ENCODE results near the gene CFAP206.

Gene CFAP206

DNA sequence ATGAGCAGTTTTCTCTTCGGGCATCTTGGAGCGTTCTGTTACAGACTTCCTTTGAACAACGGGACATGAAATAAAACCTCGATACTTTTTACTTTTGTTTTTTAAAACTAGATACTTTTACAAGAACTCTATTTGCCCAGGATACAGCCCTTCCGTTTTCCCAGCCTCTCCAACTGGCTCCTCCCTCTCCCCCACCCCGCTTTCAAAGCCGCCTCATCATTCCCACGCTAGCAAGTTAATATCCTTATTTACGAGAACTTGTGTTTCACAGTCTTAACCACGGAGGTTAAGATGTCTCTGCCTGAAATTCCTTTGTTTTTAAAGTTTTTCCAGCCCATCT lies 241 bp upstream of the CFAP206 start:
- TF ChIP-seq CTCF (conservative IDR thresholded peaks at IDR 0.05; ENCODE audit: low read depth, low read length) = no peak
- H4K20me1 ChIP-seq (ENCODE audit: insufficient read depth) = no peaks in the 10 kb centered on the region
- H3K36me3 ChIP-seq (ENCODE audit: insufficient read depth) = no peaks in the 10 kb centered on the region
- H3K79me2 ChIP-seq (ENCODE audit: insufficient read depth, low read depth) = no peaks in the 10 kb centered on the region
- no peak overlapping the region for H3K4me3 ChIP-seq (IDR thresholded peaks at IDR 0.05; ENCODE audit: insufficient read depth, low read depth, low read length)
- H3K9ac ChIP-seq = peak overlapping the region; percentile 22; the same call in 1 of the 2 replicates
- H2AFZ ChIP-seq (ENCODE audit: low read depth) = peak overlapping the region; percentile 76
- peak overlapping the region; percentile 80 for H3K27ac ChIP-seq
- peaks cover 8% of the 10 kb centered on the region for H3K4me1 ChIP-seq (ENCODE audit: low read depth, poor library complexity, severe bottlenecking)
- H3K27me3 ChIP-seq (ENCODE audit: insufficient read depth, low read depth) = no peaks in the 10 kb centered on the region
- H3K4me2 ChIP-seq = peak overlapping the region; percentile 51; the same call in 1 of the 2 replicates

- Histone ChIP-seq H3K4me3 (IDR thresholded peaks at IDR 0.05; ENCODE audit: insufficient read depth, low read depth, low read length) (no peak overlapping the region), H3K27me3 (ENCODE audit: insufficient read depth, low read depth) (no peaks in the 10 kb centered on the region), H3K79me2 (ENCODE audit: insufficient read depth, low read depth) (no peaks in the 10 kb centered on the region), H4K20me1 (ENCODE audit: insufficient read depth) (no peaks in the 10 kb centered on the region), H3K9ac (no peak overlapping the region; the same call in 1 of the 2 replicates), H3K36me3 (ENCODE audit: insufficient read depth) (no peaks in the 10 kb centered on the region), H3K27ac (peak overlapping the region; percentile 80), H3K4me2 (peak overlapping the region; percentile 47), H2AFZ (ENCODE audit: low read depth) (peak overlapping the region; percentile 91), H3K4me1 (ENCODE audit: low read depth, poor library complexity, severe bottlenecking) (peaks cover 8% of the 10 kb centered on the region)
- no peak for TF ChIP-seq CTCF (conservative IDR thresholded peaks at IDR 0.05; ENCODE audit: low read depth, low read length)
Measured at GRCh38 chr6:87408721-87409155, 966 bp downstream of the CFAP206 start.

DNA sequence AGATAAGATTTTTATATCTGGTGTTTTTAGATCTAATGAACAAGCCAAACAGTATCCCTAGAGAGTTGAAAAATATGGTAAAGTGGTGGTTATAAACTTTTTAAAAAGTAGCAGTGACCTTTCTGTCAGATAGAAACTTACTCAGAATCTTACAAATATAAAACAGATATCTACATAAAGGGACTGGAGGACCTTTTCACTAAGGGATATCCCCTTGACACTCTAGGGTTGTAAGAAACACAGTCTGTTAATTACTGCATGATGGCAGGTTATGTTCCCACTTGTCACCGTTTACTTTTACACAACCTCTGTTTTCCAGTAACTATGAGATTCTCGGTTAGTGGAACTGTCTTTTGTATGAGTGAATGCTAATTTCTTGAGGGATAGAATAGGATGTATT lies 11.5 kb downstream of the CFAP206 start:
- Histone ChIP-seq H3K27ac (no peak overlapping the region), H2AFZ (ENCODE audit: low read depth) (no peak overlapping the region), H3K27me3 (ENCODE audit: insufficient read depth, low read depth) (no peaks in the 10 kb centered on the region), H3K4me2 (no peak overlapping the region), H3K79me2 (ENCODE audit: insufficient read depth, low read depth) (no peaks in the 10 kb centered on the region), H3K9ac (no peak overlapping the region), H3K36me3 (ENCODE audit: insufficient read depth) (no peaks in the 10 kb centered on the region), H3K4me1 (ENCODE audit: low read depth, poor library complexity, severe bottlenecking) (no peaks in the 10 kb centered on the region), H3K4me3 (IDR thresholded peaks at IDR 0.05; ENCODE audit: insufficient read depth, low read depth, low read length) (no peak overlapping the region), H4K20me1 (ENCODE audit: insufficient read depth) (no peaks in the 10 kb centered on the region)
- TF ChIP-seq CTCF (conservative IDR thresholded peaks at IDR 0.05; ENCODE audit: low read depth, low read length) = no peak

GRCh38 chr6:87420360-87420759 lies 12.6 kb downstream of the CFAP206 start:
- Histone ChIP-seq H3K4me1 (ENCODE audit: low read depth, poor library complexity, severe bottlenecking) (no peaks in the 10 kb centered on the region), H3K79me2 (ENCODE audit: insufficient read depth, low read depth) (no peaks in the 10 kb centered on the region), H3K9ac (no peak overlapping the region), H3K27me3 (ENCODE audit: insufficient read depth, low read depth) (no peaks in the 10 kb centered on the region), H3K4me2 (no peak overlapping the region), H3K4me3 (IDR thresholded peaks at IDR 0.05; ENCODE audit: insufficient read depth, low read depth, low read length) (no peak overlapping the region), H2AFZ (ENCODE audit: low read depth) (no peak overlapping the region), H3K27ac (no peak overlapping the region), H3K36me3 (ENCODE audit: insufficient read depth) (no peaks in the 10 kb centered on the region), H4K20me1 (ENCODE audit: insufficient read depth) (no peaks in the 10 kb centered on the region)
- TF ChIP-seq CTCF (conservative IDR thresholded peaks at IDR 0.05; ENCODE audit: low read depth, low read length) = no peak
